ENCODE results near the gene DMD.

Gene DMD

DNA sequence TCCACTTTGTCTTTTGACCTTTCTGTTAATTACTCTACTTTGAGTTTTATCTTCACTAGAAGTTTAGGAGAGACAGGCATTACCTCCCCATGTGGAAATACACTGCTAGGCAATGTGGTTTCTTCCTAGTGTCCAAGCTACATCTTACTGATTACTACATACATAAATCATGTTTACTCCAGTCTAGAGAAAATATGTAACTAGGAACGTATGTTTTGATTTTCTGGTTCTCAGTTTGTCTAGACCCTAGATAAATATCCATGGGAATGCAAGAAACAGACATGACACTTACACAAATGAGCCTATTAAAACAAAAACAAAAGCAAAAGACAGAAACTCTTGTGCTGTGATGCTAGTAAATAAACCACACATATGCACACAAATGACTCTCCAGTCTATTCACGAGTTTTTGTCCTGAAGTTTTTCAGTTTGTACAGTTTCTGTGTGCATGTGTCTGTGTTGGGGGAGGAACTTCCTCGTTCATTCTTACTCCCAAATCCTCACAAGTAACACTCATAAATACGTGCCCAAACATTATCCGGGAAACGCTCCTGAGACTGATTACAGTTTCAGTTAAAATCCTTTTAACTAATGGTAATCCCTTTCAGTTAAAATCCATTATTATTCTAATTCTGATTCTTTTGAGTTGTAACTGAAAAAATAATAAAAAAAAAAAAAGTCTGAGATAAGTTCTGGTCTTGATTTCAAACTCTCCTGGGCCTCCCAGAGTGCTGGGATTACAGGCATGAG is 1856.0 kb downstream of the DMD start:
- no peak overlapping the region for H3K27ac ChIP-seq (ENCODE audit: low read length)
- H3K79me2 ChIP-seq (ENCODE audit: insufficient read depth, low read length) = no peaks in the 10 kb centered on the region
- no peaks in the 10 kb centered on the region for H4K20me1 ChIP-seq (ENCODE audit: insufficient read depth, low read length)
- H3K4me3 ChIP-seq (ENCODE audit: low read depth in 1 of 2, low read length in 2 of 2) = no peak overlapping the region
- DNase-seq (no peak), ATAC-seq (ENCODE audit: insufficient read depth, low read depth) (no peak)
- TF ChIP-seq, protein P1, sequence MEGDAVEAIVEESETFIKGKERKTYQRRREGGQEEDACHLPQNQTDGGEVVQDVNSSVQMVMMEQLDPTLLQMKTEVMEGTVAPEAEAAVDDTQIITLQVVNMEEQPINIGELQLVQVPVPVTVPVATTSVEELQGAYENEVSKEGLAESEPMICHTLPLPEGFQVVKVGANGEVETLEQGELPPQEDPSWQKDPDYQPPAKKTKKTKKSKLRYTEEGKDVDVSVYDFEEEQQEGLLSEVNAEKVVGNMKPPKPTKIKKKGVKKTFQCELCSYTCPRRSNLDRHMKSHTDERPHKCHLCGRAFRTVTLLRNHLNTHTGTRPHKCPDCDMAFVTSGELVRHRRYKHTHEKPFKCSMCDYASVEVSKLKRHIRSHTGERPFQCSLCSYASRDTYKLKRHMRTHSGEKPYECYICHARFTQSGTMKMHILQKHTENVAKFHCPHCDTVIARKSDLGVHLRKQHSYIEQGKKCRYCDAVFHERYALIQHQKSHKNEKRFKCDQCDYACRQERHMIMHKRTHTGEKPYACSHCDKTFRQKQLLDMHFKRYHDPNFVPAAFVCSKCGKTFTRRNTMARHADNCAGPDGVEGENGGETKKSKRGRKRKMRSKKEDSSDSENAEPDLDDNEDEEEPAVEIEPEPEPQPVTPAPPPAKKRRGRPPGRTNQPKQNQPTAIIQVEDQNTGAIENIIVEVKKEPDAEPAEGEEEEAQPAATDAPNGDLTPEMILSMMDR (IDR thresholded peaks at IDR 0.05; ENCODE audit: borderline replicate concordance, extremely low read depth, low read length, poor library complexity, severe bottlenecking) = no peak
- no peak for TF ChIP-seq EZH2 (IDR thresholded peaks at IDR 0.05; ENCODE audit: borderline replicate concordance, low read depth, low read length, severe bottlenecking)
- H3K9me3 ChIP-seq (ENCODE audit: insufficient read depth, low read length, severe bottlenecking) = no peaks in the 10 kb centered on the region
- no peak overlapping the region for H2AFZ ChIP-seq (ENCODE audit: low read depth, low read length)
- H3K36me3 ChIP-seq (ENCODE audit: insufficient read depth, low read length) = no peaks in the 10 kb centered on the region
- H3K4me1 ChIP-seq (ENCODE audit: insufficient read depth, low read length) = no peaks in the 10 kb centered on the region
- no peak overlapping the region for H3K4me2 ChIP-seq (ENCODE audit: insufficient read depth, low read length)
- H3K27me3 ChIP-seq (ENCODE audit: insufficient read depth, low read length, poor library complexity) = no peaks in the 10 kb centered on the region
- no peak overlapping the region for H3K9ac ChIP-seq (ENCODE audit: low read depth, low read length)

DNA sequence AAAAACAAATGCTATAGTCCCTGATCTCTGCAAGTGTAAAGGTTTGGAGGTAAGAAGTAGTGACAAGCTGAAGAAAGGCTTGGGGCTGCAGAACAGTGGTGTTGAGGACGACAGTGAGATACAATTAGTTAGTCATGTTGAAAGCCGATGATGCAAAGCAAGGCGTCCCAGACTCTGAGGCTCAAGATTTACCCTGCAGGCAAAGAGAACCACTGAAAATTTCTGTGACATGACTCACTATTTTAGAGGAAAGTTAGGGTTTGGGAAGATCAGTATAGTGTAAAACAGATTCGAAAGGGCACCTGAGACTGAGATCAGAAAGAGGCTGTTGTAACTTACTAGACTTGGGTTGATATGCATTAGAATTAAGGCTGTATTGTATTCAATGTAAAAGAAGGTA is 1858.3 kb downstream of the DMD start:
- no peak overlapping the region for H3K4me3 ChIP-seq (ENCODE audit: low read depth in 1 of 2, low read length in 2 of 2)
- H3K4me2 ChIP-seq (ENCODE audit: insufficient read depth, low read length) = no peak overlapping the region
- no peak overlapping the region for H2AFZ ChIP-seq (ENCODE audit: low read depth, low read length)
- H3K9me3 ChIP-seq (ENCODE audit: insufficient read depth, low read length, severe bottlenecking) = no peaks in the 10 kb centered on the region
- ATAC-seq (ENCODE audit: insufficient read depth, low read depth) (no peak), DNase-seq (no peak)
- H3K79me2 ChIP-seq (ENCODE audit: insufficient read depth, low read length) = no peaks in the 10 kb centered on the region
- no peak for TF ChIP-seq EZH2 (IDR thresholded peaks at IDR 0.05; ENCODE audit: borderline replicate concordance, low read depth, low read length, severe bottlenecking)
- TF ChIP-seq, protein P1 (IDR thresholded peaks at IDR 0.05; ENCODE audit: borderline replicate concordance, extremely low read depth, low read length, poor library complexity, severe bottlenecking) = no peak
- H3K27ac ChIP-seq (ENCODE audit: low read length) = no peak overlapping the region
- H3K9ac ChIP-seq (ENCODE audit: low read depth, low read length) = no peak overlapping the region
- H3K36me3 ChIP-seq (ENCODE audit: insufficient read depth, low read length) = no peaks in the 10 kb centered on the region
- H3K4me1 ChIP-seq (ENCODE audit: insufficient read depth, low read length) = no peaks in the 10 kb centered on the region
- H4K20me1 ChIP-seq (ENCODE audit: insufficient read depth, low read length) = no peaks in the 10 kb centered on the region
- no peaks in the 10 kb centered on the region for H3K27me3 ChIP-seq (ENCODE audit: insufficient read depth, low read length, poor library complexity)

DNA sequence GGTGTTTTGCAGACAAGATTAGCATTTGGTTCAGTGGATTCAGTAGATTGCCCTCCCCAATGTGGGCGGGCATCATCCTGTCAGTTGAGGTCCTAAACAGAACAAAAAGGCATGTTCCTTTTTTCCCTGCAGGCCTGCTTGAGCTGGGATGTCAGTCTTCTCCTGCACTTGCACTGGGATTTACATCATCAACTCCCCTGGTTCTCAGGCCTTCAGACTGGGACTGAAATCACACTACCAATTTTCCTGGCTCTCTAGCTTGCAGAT is 1860.6 kb downstream of the DMD start:
- Histone ChIP-seq H3K79me2 (ENCODE audit: insufficient read depth, low read length) (no peaks in the 10 kb centered on the region), H3K27me3 (ENCODE audit: insufficient read depth, low read length, poor library complexity) (no peaks in the 10 kb centered on the region), H3K9ac (ENCODE audit: low read depth, low read length) (no peak overlapping the region), H4K20me1 (ENCODE audit: insufficient read depth, low read length) (no peaks in the 10 kb centered on the region), H3K36me3 (ENCODE audit: insufficient read depth, low read length) (no peaks in the 10 kb centered on the region), H3K27ac (ENCODE audit: low read length) (no peak overlapping the region), H3K4me3 (ENCODE audit: low read depth in 1 of 2, low read length in 2 of 2) (no peak overlapping the region), H3K9me3 (ENCODE audit: insufficient read depth, low read length, severe bottlenecking) (no peaks in the 10 kb centered on the region), H3K4me1 (ENCODE audit: insufficient read depth, low read length) (no peaks in the 10 kb centered on the region), H2AFZ (ENCODE audit: low read depth, low read length) (no peak overlapping the region), H3K4me2 (ENCODE audit: insufficient read depth, low read length) (no peak overlapping the region)
- DNase-seq = no peak
- no peak for ATAC-seq (ENCODE audit: insufficient read depth, low read depth)
- TF ChIP-seq EZH2 (IDR thresholded peaks at IDR 0.05; ENCODE audit: borderline replicate concordance, low read depth, low read length, severe bottlenecking) = no peak

DNA sequence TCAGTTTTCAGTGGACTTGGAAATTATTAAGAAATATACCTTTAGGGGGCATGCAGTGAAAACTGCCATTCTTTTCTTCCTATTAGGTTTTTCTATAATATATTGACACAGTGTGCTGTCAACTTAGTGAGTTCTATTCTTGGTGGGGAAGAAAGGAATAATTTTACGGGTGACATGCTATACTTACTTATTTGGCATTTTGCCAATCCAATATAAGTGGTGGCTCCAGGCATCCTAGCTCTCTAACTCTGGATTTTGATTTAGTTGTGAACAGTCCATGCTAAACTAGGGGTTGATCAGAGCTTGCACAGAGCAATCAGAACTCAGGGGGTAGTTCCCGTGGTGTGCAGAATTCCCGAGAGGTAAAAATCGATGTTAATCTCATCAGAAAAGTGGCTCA is 1861.8 kb downstream of the DMD start:
- TF ChIP-seq EZH2 (IDR thresholded peaks at IDR 0.05; ENCODE audit: borderline replicate concordance, low read depth, low read length, severe bottlenecking) = no peak
- TF ChIP-seq, protein P1 (IDR thresholded peaks at IDR 0.05; ENCODE audit: borderline replicate concordance, extremely low read depth, low read length, poor library complexity, severe bottlenecking) = no peak
- H3K79me2 ChIP-seq (ENCODE audit: insufficient read depth, low read length) = no peaks in the 10 kb centered on the region

More for the DNA sequence above, 1861.8 kb downstream of the DMD start:
- no peak overlapping the region for H2AFZ ChIP-seq (ENCODE audit: low read depth, low read length)
- H4K20me1 ChIP-seq (ENCODE audit: insufficient read depth, low read length) = no peaks in the 10 kb centered on the region
- no peak overlapping the region for H3K4me3 ChIP-seq (ENCODE audit: low read depth in 1 of 2, low read length in 2 of 2)
- H3K9ac ChIP-seq (ENCODE audit: low read depth, low read length) = no peak overlapping the region
- ATAC-seq (ENCODE audit: insufficient read depth, low read depth) (no peak), DNase-seq (no peak)
- no peaks in the 10 kb centered on the region for H3K4me1 ChIP-seq (ENCODE audit: insufficient read depth, low read length)
- no peaks in the 10 kb centered on the region for H3K9me3 ChIP-seq (ENCODE audit: insufficient read depth, low read length, severe bottlenecking)
- no peaks in the 10 kb centered on the region for H3K36me3 ChIP-seq (ENCODE audit: insufficient read depth, low read length)
- H3K27me3 ChIP-seq (ENCODE audit: insufficient read depth, low read length, poor library complexity) = no peaks in the 10 kb centered on the region
- no peak overlapping the region for H3K27ac ChIP-seq (ENCODE audit: low read length)
- no peak overlapping the region for H3K4me2 ChIP-seq (ENCODE audit: insufficient read depth, low read length)

All from DND-41 (cell line).